HG03060 (cell line): ENCODE measurements around the gene PKP3.
"Not testable (repeated sequence)": the region's sequence is repeated elsewhere in the genome, so short reads cannot be mapped to it uniquely, and the experiment has no call there.

Experiments used
- ATAC-seq: cut with Tn5 transposase; IDR thresholded peaks from one replicate; pipeline ENCODE4 v1.9.1; 2021; ENCODE audit warnings: low read depth, moderate number of reproducible peaks; ENCODE audit not compliant: unreplicated experiment

PKP3 gene

GRCh38 chr11:363443-363805, 30.6 kb upstream of the PKP3 start:
- not testable (repeated sequence) for ATAC-seq

DNA sequence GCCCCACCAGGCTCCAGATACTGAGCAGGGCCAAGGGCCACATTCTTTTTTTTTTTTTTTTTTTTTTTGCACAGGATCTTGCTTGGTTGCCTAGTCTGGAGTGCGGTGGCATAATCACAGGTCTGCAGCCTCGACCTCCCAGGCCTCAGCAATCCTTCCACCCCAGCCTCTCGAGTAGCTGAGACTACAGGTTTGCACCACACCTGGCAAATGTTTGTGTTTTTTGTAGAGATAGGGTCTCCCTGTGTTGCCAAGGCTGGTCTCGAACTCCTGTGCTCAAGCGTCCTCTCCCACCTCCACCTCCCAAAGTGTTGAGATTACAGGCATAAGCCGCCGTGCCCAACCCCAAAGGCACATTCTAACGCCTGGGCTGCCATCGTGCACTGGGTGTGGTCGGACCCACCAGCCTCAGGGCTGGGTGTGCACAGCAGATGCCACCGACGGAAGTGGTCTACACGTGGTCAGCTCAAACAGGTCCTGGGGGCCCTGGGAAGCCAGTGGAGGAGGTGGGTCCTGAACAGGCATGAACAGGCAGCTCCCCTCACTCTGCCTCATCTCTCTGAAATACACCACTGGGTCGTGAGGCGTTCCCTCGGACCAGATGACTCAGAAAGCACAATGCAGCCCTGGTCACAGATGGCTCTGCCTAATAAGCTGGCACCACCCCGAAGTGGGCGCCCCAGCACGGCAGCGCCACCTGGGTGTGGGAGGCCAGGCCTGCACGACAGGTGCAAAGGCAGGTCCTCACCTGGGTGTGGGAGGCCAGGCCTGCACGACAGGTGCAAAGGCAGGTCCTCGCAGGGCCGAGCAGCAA, 29.9 kb upstream of the PKP3 start:
- ATAC-seq: no peak

DNA sequence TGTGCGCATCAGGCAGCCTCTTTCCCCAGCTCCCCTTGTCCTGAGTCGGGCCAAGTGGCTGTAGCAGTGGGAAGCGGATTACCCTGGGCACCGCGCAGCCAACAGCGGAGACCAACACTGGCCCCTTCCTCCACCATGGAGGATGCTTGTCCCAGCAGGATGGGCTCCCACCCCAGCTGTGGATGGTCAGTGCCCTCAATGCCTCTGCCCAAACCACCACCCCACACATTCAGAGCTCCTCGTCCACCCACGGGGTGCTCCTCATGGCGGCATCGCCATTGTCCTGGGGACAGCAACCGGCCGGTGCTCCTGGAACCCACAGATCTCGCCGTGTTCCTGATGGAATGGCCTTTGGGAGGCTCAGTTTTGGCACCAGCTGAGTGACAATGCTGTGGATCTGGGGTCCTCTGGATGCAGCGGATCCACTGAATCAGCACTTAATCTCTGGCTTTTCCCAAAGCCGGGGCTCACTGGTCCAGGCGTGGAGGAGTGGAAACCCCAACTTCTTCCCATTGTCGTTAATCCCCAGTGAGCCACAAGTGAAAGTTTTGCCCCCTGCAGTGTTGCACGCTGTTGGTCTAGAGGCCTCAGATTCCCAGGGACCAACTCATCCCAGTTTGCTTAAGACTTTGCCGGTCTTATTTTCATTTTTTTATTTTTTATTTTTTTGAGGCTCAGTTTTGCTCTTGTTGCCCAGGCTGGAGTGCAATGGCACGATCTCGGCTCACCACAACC, 28.9 kb upstream of the PKP3 start:
- no peak for ATAC-seq

DNA sequence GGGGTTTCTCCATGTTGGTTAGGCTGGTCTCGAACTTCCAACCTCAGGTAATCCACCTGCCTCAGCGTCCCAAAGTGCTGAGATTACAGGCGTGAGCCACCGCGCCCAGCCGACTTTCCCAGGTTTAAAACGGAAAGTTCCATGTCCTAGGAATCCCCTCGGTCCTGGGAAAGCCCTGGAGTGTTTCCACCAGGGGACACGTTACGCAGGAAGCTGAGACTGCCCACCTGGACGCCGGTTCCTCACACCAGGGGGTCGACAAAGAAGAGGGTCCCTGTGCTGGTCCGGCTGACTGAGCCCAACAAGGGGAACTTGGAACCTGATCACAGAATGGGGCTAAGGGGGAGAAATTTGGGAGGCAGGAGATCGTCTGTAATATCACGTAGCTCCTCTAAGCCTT, 28.2 kb upstream of the PKP3 start:
- ATAC-seq: no peak

DNA sequence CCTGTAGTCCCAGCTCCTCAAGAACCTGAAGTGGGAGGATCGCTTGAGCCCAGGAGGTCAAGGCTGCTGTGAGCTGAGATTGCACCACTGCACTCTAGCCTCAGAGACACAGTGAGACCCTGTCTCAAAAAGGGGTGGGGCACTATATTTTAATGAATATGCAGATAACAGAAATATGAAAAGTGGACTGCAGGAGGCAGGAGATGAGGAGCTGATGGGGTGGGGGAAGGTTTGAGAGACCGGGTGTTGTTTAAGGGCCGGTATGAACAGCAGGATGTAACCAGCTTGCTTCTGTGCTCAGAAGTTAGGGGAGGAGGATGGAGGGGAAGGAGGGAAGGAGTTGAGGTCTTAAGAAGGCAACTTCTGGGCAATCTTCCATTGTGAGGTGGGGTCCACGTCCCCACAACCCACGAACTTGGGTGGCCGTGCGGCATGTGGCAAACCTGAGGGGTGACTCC, 26.0 kb upstream of the PKP3 start:
- ATAC-seq: no peak

DNA sequence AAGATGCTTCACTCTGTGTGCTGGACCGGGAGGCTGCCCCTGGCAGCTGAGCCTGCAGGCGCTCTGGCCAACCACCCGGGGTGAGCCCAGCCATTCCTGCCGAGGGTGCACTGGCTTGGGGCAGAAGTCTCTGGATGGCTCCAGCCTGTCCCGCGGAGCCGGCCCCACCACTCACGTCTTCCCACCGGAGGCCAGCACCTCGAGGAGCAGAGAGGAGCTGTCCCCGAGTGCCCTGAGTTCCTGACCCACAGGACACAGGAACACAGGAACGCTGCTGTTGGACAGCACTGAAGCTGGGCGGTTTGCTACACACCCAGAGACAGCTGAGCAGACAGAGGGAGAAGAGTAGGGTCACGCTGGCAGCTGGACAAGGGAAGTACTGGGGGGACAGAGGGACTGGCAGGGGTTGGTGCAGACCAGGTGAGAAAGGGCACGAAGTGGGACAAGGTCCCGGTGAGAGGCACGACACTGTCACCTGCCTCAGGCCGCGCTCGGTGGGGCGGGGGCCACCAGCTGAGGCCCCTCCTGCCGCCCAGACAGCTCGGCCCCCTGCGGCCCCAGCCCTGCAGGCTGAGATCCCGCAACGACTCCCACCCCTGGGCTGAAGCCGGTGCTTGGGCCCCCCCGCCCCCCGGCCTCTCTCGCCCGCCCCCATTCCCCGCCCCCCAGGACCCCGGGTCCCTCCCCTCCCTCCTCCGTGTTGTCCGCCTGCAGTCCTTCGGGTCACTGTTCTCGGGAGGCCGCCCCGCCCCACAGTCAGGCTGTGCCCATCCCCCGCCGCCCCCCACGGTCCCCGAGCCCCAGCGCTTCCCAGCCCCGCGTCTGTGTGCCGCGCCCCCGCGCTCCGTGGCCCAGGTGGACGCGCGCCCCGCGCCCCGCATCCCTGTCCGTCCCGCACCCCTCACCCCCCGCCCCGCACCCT, 25.3 kb upstream of the PKP3 start:
- no peak for ATAC-seq

GRCh38 chr11:369336-370018, 24.5 kb upstream of the PKP3 start, which contains the start of gene B4GALNT4:
B4GALNT4 (plus strand) TSS chr11:369499; CDS start chr11:369804, 305 bp downstream.
- no peak for ATAC-seq

DNA sequence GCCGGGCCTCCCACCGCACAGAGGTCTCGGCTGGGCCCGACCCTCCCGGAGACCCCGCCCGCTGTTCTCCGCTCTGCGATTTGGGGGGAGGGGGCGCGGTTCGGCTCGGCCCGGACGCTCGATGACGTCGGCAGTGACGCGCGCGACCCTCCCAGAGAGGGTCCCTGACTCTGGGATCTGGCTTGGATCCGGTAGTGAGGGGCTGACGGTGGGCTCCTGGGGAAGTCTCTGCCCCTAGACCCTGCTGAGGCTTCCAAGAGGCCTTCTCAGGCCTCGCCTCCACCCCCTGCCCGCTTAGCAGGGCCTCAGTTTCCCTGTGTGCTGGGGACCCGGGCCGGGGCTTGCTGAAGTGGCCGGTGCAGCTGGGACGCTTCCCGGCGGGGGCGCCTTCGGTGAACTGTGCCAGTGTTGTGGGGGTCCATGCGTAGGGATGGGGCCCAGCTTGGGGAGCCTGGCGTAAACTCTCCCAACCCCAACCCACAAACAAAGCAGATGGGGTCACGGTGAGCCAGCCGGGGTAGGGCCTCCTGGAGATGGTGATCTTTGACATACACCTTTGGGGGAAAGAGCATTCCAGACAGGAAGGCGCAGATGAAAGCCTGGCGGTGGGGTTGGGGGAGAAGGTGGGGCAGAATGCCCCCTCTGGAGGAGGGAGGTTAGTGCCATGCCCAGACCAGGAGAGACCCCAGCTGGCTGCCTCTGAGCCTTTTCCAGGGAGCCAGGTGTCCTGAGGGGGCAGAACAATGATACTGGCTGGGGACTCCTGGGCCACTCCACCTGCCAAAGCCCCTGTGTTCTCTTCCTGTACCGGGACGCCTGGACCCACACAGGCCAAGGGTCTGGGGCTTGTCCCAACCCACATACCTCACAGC, 23.7 kb upstream of the PKP3 start:
- no peak for ATAC-seq

DNA sequence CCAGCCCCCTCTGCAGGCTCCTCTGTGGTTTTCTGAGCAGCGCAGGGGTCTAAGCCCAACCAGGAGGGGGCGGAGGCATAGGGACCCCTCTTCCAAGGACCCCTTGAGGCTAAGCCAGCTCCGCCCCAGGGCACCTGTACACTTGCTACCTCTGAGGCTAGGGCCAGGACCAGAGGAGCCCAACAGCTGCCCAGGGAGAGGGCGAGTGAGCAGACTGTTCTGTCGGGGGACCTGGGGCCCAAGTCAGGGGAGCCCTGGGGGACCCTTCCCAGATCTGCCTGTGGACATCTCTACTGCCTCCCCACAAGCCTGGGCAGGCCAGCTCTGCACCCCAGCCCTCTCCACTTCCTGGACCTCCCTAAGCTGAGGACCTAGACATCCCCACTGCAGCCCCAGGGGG, 23.0 kb upstream of the PKP3 start:
- no peak for ATAC-seq

GRCh38 chr11:371716-372590, 22.1 kb upstream of the PKP3 start:
- ATAC-seq: no peak

DNA sequence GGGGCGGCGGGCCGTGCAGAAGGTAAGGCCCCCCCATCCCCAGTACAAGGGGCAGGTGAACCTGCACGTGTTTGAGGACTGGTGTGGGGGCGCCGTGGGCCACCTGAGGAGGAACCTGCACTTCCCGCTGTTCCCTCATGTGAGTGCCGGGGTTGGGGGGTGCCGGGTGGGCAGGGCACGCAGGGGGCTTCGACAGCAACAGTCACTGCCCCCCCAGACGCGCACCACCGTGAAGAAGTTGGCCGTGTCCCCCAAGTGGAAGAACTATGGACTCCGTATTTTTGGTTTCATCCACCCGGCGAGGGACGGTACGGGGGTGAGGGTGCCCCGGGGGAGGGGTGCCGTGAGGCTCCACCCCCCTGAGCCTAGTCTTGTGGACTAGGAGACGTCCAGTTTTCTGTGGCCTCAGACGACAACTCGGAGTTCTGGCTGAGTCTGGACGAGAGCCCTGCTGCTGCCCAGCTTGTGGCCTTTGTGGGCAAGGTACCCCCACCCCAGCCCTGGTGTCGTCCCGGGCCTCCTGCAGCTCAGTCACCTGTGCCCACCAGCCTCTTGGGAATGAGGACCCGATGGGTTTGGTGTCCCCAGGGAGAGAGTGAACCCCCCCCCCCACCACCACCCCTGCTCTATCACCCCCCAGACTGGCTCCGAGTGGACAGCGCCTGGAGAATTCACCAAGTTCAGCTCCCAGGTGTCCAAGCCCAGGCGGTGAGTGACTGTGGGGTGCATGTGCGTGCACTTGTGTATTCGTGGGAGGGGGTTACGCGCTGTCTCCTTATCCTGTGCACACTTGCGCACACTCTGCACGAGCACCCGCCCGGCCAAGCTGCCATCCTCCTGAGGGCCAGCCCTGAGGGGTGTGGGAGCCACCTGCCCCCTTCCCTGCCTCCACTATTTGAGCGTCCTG, 20.9 kb upstream of the PKP3 start:
- ATAC-seq: no peak

DNA sequence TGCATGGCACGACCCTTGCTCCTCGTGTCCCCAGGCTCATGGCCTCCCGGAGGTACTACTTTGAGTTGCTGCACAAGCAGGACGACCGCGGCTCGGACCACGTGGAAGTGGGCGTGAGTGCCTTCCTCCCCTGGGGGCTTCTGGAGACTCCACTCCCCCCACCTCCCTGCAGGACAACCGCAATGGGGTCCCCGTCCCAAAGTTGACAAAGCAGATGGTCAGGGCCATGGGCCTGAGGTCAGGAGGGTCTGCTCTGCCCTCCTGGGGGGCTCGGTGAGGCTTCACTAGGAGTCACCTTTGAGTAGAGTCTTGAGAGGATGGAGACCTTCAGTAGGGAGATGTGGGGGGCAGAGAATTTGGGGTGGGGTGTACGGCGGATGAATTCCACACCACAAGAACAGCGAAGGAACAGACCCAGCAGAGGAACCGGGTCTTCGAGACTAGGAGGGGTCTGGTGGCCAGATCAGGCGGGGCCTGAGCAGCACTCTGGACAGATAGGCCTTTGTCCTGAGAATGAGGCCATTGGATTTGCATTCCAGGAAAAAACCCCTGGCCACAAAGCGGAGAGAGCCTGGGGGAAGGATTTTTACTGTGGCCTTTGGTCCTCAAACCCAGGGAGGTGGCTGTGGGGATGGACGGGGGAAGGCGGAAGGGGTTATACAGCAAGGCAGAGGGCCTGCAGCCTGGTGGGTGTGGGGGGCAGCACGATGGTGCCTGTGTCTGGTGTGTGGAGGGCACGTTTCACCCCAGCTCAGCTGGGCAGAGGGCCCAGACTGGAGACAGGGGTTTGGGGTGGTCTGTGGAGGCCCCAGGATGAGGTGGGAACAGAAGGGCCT, 20.1 kb upstream of the PKP3 start:
- ATAC-seq: no peak

DNA sequence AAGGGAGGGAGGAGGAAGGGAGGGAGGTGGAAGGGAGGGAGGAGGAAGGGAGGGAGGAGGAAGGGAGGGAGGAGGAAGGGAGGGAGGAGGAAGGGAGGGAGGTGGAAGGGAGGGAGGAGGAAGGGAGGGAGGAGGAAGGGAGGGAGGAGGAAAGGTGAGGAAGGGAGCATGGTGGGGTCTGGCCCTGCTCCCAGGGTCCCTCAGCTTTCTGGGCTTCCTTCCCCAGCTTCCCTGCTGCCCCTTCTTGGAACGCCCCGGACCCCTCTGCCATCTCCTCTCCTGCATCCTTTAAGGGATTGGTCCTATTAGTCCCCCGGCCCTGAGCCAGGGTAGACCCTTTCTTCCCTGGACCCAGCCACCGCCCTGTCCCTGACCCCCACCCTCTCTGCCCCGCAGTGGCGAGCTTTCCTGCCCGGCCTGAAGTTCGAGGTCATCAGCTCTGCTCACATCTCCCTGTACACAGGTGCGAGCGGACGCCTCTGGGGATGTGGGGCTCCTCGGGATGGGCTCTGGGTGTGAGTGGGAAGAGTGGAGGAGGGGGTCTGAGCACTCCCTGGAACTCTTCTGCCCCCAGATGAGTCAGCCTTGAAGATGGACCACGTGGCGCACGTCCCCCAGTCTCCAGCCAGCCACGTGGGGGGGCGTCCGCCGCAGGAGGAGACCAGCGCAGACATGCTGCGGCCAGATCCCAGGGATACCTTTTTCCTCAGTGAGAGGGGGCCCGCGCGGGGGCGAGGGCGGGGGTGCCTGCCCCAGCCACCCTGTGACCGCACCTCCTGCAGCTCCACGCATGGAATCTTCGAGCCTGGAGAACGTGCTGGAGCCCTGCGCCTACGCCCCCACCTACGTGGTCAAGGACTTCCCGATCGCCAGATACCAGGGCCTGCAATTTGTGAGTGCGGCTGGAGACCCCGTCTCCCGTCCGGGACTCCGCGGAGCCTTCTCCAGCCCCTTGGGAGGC, 18.7 kb upstream of the PKP3 start:
- no peak for ATAC-seq

- ATAC-seq: no peak
Observed at GRCh38 chr11:376531-377173, 17.4 kb upstream of the PKP3 start.
